Stimulated activated CD4-positive, alpha-beta T cell treated with anti-CD3 and anti-CD28 coated beads, Interleukin-15, amount 100 ng/mL, for 1 hour (primary cell): ENCODE measurements around the gene GRIN1.
A peak's percentile ranks its signal among the peaks of the same experiment; 100 is the strongest.

ENCODE experiments used
- DNase-seq, 2 donors: peaks; one replicate each; pipeline ENCODE4 v3.0.0-alpha.2; 2020; ENCODE audit warnings: low read depth in 1 of 2, low spot score in 1 of 2

The GRIN1 gene

GRCh38 chr9:137205126-137206069, 66.4 kb downstream of the GRIN1 start, which contains the start of the genes NDOR1 and TMEM203:
Gene NDOR1, plus strand, starts transcription at chr9:137205700. Its CDS starts 78 bp downstream, at chr9:137205778.
Gene TMEM203, minus strand, starts transcription at chr9:137205648. Its CDS starts 234 bp downstream, at chr9:137205414.
- peak; percentile 82 to 91 for DNase-seq

- no peak for DNase-seq
Observed at GRCh38 chr9:137206602-137207001, 67.6 kb downstream of the GRIN1 start.

GRCh38 chr9:137211532-137211931, 72.6 kb downstream of the GRIN1 start:
- DNase-seq: no peak

- DNase-seq: no peak
Observed at GRCh38 chr9:137212520-137212919, 73.6 kb downstream of the GRIN1 start.

- no peak for DNase-seq
Observed at GRCh38 chr9:137213160-137214060, 74.5 kb downstream of the GRIN1 start.

GRCh38 chr9:137214620-137215019, 75.7 kb downstream of the GRIN1 start:
- DNase-seq: no peak

- no peak for DNase-seq
Observed at GRCh38 chr9:137215196-137215986, 76.4 kb downstream of the GRIN1 start.

- no peak for DNase-seq
Observed at GRCh38 chr9:137216188-137216965, 77.4 kb downstream of the GRIN1 start.

GRCh38 chr9:137217276-137218211, 78.6 kb downstream of the GRIN1 start:
- no peak for DNase-seq

GRCh38 chr9:137218212-137218753, 79.3 kb downstream of the GRIN1 start:
- no peak for DNase-seq
